A673 (cell line): ENCODE data around the gene LRRC4C.

Source experiments
- EZH2 ChIP-seq: fragments of 200-600 bp; sonication (generic); IDR thresholded peaks from 2 replicates; pipeline ENCODE4 v1.6.1; 2017; ENCODE audit warnings: borderline replicate concordance, low read depth, mild to moderate bottlenecking, mixed read lengths, antibody characterized with exemption, low read length; ENCODE audit not compliant: poor library complexity, severe bottlenecking
- TF ChIP-seq, protein P1 (sequence below): fragments of 300-800, 200-600 bp; sonication (generic); conservative IDR thresholded peaks from 2 replicates; pipeline ENCODE4 v1.5.1; 2017; ENCODE audit warnings: low read depth, mild to moderate bottlenecking, antibody characterized with exemption, low read length, moderate library complexity, mixed read lengths

DNA sequence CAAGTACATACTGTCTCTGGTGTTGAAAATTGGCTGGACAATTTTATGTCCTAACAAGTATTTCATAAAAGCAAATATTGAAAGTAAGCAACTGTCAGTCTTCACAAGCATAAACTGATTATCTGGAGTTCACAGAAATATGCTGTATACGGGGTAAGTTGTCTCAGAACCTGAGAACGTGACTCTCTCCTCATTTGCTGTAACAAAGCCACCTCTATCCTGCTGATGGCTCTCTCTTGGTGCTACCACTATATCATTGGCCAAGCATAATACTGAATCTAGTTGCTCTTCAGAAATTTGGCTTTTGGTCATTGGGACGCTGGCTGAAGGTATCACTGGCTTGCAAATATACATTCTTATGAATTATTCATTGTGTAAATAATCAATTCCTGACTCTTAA, 1078.0 kb downstream of the LRRC4C start:
- TF ChIP-seq, protein P1, sequence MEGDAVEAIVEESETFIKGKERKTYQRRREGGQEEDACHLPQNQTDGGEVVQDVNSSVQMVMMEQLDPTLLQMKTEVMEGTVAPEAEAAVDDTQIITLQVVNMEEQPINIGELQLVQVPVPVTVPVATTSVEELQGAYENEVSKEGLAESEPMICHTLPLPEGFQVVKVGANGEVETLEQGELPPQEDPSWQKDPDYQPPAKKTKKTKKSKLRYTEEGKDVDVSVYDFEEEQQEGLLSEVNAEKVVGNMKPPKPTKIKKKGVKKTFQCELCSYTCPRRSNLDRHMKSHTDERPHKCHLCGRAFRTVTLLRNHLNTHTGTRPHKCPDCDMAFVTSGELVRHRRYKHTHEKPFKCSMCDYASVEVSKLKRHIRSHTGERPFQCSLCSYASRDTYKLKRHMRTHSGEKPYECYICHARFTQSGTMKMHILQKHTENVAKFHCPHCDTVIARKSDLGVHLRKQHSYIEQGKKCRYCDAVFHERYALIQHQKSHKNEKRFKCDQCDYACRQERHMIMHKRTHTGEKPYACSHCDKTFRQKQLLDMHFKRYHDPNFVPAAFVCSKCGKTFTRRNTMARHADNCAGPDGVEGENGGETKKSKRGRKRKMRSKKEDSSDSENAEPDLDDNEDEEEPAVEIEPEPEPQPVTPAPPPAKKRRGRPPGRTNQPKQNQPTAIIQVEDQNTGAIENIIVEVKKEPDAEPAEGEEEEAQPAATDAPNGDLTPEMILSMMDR: no peak
- no peak for TF ChIP-seq EZH2
